Type B pancreatic cell (in vitro differentiated cells): ENCODE measurements around the gene INSIG2. TPM values are rescaled to one million over a fixed set of nuclear protein-coding genes. Genes with fewer than 3 reads are reported as not detected.
"Not testable (repeated sequence)": the region's sequence is repeated elsewhere in the genome, so short reads cannot be mapped to it uniquely, and the experiment has no call there.

ENCODE experiments used
- DNase-seq: peaks from one replicate; pipeline ENCODE4 v3.0.0; 2021; ENCODE audit warnings: mixed read lengths; ENCODE audit not compliant: unreplicated experiment; ENCODE audit errors: extremely low spot score
- H3K27ac Mint-ChIP-seq: 2 replicates; pipeline ENCODE4 v1.8.0; 2021; ENCODE audit warnings: mild to moderate bottlenecking, mixed read lengths
- H3K27me3 Mint-ChIP-seq: 2 replicates; pipeline ENCODE4 v1.8.0; 2021; ENCODE audit warnings: mixed read lengths
- H3K36me3 Mint-ChIP-seq: 2 replicates; pipeline ENCODE4 v1.8.0; 2021; ENCODE audit warnings: mixed read lengths
- H3K4me1 Mint-ChIP-seq: one replicate; pipeline ENCODE4 v1.8.0; 2021; ENCODE audit warnings: mixed read lengths; ENCODE audit not compliant: unreplicated experiment
- H3K4me3 Mint-ChIP-seq: 2 replicates; pipeline ENCODE4 v1.8.0; 2021; ENCODE audit warnings: mild to moderate bottlenecking, mixed read lengths
- H3K9me3 Mint-ChIP-seq: 2 replicates; pipeline ENCODE4 v1.8.0; 2021; ENCODE audit warnings: mixed read lengths
- total RNA-seq: library from RNA; stranded (reverse); gene quantifications from 2 replicates; pipeline ENCODE4 v1.2.1, GENCODE V29; 2021; ENCODE audit warnings: low replicate concordance
- TF ChIP-seq, protein P1 (sequence below): fragments of 200-600 bp; sonication (generic); conservative IDR thresholded peaks from 2 replicates; pipeline ENCODE4 v1.5.0; 2021; ENCODE audit warnings: antibody characterized with exemption, mild to moderate bottlenecking

INSIG2 gene
- total RNA-seq, 1 donor from 2014 or later = 18.7 TPM

DNA sequence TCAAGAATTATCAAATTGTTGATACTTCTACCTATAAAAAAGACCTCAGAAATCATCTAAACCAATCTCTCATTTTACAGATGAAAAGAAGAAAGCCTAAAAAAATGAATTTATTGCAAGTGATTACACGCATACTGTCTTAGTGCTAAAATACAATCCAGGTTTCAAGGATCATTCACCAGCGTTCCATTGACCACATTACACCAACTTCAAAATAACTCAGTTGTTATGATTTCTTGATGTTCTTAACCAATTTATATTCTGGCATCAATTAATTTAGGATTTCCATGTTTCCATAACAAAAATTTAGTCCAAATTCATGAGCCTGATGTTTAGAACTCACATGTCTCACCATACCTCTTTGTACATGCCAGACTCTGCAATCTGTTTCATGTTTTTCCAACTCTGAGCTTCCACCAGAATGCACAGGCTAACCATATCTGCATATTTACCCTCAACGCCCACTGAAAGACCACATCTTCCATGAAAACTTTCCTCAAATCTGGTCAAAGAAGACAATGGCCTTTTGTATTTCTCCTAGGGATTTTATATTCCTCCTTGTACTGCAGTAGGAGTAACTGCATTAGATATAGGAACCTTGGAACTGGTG is 2.1 kb upstream of the INSIG2 start:
- no peak overlapping the region for H3K4me3 Mint-ChIP-seq

DNA sequence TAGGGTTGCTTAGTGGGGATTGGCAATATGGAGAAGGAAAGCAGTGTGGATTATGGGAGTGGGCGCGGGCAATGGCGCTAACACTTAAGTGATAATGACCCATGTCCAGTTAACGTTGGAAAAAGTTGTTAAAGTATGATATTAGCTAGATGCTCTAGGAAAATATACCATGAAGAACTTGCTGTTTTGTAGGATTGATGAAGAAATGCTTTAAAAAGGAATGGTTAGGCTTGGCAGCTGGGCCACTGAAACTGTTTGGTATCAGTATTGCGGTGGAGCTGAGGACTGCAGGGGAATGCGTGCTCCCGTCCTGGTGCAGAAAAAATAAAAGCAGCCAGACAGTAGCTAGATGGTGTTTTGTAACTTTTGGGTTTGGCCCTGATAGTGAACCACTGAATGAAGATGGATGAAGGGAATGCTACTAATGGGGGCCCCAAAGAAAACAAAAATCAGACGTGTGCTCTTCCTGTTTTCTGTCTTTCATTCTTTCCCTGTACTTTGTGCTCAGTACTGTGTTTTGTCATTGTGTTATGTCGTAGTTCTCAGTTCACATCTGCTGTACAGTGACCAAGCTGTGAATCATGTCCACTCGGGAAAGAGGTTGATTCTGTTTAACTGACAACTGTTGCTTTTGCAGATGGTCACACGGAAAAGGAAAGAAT is 999 bp downstream of the INSIG2 start:
- Mint-ChIP-seq H3K36me3 (no peaks in the 10 kb centered on the region), H3K27me3 (peaks cover 6% of the 10 kb centered on the region), H3K9me3 (peaks cover 5% of the 10 kb centered on the region), H3K27ac (peak overlapping the region; percentile 11), H3K4me1 (peaks cover 21% of the 10 kb centered on the region), H3K4me3 (peak overlapping the region; percentile 97)
- TF ChIP-seq, protein P1, sequence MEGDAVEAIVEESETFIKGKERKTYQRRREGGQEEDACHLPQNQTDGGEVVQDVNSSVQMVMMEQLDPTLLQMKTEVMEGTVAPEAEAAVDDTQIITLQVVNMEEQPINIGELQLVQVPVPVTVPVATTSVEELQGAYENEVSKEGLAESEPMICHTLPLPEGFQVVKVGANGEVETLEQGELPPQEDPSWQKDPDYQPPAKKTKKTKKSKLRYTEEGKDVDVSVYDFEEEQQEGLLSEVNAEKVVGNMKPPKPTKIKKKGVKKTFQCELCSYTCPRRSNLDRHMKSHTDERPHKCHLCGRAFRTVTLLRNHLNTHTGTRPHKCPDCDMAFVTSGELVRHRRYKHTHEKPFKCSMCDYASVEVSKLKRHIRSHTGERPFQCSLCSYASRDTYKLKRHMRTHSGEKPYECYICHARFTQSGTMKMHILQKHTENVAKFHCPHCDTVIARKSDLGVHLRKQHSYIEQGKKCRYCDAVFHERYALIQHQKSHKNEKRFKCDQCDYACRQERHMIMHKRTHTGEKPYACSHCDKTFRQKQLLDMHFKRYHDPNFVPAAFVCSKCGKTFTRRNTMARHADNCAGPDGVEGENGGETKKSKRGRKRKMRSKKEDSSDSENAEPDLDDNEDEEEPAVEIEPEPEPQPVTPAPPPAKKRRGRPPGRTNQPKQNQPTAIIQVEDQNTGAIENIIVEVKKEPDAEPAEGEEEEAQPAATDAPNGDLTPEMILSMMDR = peak; percentile 69
- DNase-seq = no peak

More for the DNA sequence above, 2.1 kb upstream of the INSIG2 start:
- DNase-seq = no peak
- Mint-ChIP-seq H3K4me1 (peaks cover 8% of the 10 kb centered on the region), H3K27ac (no peak overlapping the region), H3K27me3 (peaks cover 21% of the 10 kb centered on the region), H3K9me3 (no peaks in the 10 kb centered on the region), H3K36me3 (no peaks in the 10 kb centered on the region)
- TF ChIP-seq, protein P1 = no peak

DNA sequence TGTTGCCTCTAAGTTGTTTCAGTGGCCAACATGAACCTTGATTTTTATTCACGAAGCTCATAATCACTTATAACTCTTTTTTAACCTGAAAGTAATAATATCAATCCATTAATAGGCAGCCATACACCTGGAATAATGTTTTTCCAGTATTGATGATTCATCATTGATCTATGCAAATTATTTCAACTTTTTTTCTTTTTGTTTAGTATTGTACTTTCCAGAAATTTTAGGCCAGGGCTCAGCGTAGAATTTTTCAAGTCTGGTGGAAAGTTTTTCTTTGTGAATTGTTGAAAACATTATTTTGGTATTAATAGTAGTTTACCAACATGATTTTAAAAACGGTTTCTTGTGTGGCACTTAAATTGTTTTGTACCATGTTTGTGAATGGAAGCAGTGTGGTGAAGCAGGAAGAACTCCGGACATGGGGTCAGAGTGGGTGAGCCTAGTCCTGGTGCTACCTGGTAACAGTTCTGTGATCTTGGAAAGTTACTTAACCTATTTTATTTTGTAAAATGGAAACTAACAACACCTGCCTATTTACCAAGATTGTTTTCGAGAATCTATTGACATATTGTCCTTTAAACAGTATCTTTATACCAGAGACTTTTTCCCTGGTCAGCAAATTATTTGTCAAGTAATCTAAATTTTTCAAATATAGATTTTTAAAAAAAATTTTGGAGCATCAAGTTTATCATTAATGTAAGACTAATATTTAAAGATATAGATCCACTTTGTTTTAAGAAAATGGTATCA is 2.3 kb downstream of the INSIG2 start:
- no peaks in the 10 kb centered on the region for H3K36me3 Mint-ChIP-seq
- peak overlapping the region; percentile 76 for H3K4me3 Mint-ChIP-seq
- TF ChIP-seq, protein P1 = no peak

DNA sequence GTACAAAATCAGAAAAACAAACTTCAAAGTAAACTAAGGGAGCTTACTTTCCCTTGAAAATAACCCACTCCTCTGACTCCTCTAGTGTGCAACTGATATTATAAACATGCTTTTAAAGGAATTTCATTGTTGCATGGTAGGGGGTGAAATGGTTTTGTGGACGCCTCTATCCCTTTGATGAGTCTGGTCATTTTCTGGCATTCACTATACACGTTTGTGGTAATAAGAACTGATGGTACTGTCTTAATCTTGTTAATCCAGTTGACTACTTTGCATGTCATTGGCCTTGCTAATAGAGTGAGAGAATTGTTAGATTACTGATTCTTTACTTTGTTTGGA is 2.8 kb downstream of the INSIG2 start:
- Mint-ChIP-seq H3K27me3 (no peaks in the 10 kb centered on the region), H3K27ac (no peak overlapping the region), H3K9me3 (peaks cover 5% of the 10 kb centered on the region), H3K4me1 (peaks cover 26% of the 10 kb centered on the region), H3K4me3 (no peak overlapping the region), H3K36me3 (no peaks in the 10 kb centered on the region)
- TF ChIP-seq, protein P1 = no peak
- DNase-seq = no peak

More for the DNA sequence above, 2.3 kb downstream of the INSIG2 start:
- H3K27ac Mint-ChIP-seq = no peak overlapping the region
- no peak for DNase-seq
- H3K4me1 Mint-ChIP-seq = peaks cover 23% of the 10 kb centered on the region
- peaks cover 5% of the 10 kb centered on the region for H3K9me3 Mint-ChIP-seq
- no peaks in the 10 kb centered on the region for H3K27me3 Mint-ChIP-seq

DNA sequence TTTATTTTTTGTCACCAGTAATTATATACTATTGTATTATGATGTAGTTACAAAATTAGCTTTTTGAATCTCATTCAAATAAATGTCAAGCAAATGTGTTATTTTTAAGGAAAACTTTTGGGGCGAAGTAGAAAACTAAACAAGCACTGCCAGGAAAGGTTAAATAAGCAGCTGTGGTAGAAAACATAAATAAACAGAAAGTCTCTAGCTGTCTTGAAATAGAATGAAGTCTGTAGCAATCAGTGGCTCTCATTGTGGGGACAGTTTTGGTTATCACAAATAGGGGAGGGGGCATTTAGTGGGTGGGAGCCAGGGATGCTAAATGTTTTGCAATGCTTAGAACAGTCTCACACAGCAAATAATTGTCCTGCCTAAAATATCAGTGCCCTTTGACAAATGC is 3.4 kb downstream of the INSIG2 start:
- Mint-ChIP-seq H3K9me3 (peaks cover 5% of the 10 kb centered on the region), H3K4me3 (no peak overlapping the region), H3K4me1 (peaks cover 26% of the 10 kb centered on the region), H3K27ac (no peak overlapping the region), H3K36me3 (no peaks in the 10 kb centered on the region), H3K27me3 (no peaks in the 10 kb centered on the region)
- TF ChIP-seq, protein P1 = no peak
- DNase-seq = no peak

DNA sequence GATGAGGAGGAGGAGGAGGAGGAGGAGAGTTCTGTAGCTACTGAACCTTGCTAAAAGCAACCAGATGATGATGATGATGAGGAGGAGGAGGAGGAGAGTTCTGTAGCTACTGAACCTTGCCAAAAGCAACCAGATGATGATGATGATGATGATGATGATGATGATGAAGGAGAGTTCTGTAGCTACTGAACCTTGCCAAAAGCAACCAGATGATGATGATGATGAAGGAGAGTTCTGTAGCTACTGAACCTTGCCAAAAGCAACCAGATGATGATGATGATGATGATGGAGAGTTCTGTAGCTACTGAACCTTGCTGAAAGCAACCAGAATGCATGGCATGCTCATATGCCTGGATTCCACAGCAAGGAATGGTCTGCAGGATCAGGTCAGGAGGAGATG is 5.8 kb downstream of the INSIG2 start:
- H3K27me3 Mint-ChIP-seq, H3K9me3 Mint-ChIP-seq, H3K36me3 Mint-ChIP-seq, H3K4me3 Mint-ChIP-seq, DNase-seq, H3K27ac Mint-ChIP-seq: not testable (repeated sequence)
- H3K4me1 Mint-ChIP-seq = peaks cover 32% of the 10 kb centered on the region
